Measurements from ENCODE around the gene CACNA1B.

Gene CACNA1B

DNA sequence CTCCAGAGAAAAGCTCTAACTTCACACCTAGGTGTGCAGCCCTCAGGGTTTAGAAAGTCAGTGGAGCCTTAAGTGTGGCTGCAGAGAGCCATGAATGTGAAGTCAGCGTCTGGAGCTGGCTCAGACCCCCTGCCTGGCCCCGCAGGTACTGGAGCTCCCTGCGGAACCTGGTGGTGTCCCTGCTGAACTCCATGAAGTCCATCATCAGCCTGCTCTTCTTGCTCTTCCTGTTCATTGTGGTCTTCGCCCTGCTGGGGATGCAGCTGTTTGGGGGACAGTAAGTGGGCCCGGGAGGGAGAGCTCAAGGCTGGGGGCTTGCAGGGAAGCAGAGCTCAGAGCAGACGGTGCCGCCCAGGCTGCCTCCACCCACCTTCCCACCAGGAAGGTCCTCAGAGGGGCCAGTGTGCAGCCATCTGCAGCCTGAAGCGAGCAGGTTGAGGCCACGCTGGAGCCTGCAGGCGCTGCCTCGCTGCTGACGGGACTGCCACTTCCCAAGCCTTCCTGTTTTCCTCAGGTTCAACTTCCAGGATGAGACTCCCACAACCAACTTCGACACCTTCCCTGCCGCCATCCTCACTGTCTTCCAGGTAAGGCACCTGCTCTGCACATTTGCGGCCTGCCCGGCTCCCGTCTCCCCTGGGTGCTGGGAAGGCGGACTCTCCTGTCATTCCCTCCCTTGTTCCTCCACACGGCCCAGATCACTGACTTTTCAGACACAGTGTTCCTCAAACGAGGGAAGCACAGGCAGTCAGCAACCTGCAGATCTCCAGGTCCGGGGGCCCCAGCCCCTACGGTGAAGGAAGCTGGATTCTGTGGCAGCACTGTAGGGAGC lies 108.9 kb downstream of the CACNA1B start:
- TF ChIP-seq, protein P1, sequence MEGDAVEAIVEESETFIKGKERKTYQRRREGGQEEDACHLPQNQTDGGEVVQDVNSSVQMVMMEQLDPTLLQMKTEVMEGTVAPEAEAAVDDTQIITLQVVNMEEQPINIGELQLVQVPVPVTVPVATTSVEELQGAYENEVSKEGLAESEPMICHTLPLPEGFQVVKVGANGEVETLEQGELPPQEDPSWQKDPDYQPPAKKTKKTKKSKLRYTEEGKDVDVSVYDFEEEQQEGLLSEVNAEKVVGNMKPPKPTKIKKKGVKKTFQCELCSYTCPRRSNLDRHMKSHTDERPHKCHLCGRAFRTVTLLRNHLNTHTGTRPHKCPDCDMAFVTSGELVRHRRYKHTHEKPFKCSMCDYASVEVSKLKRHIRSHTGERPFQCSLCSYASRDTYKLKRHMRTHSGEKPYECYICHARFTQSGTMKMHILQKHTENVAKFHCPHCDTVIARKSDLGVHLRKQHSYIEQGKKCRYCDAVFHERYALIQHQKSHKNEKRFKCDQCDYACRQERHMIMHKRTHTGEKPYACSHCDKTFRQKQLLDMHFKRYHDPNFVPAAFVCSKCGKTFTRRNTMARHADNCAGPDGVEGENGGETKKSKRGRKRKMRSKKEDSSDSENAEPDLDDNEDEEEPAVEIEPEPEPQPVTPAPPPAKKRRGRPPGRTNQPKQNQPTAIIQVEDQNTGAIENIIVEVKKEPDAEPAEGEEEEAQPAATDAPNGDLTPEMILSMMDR (IDR thresholded peaks at IDR 0.05; ENCODE audit: low read depth, low read length): no peak
- no peak overlapping the region for H3K4me3 ChIP-seq (replicated peaks in 1 of 2; ENCODE audit: low read depth in 2 of 2, low read length in 2 of 2)
- DNase-seq (ENCODE audit: low read depth in 2 of 2): no peak

- peak in 1 of 2 donors; percentile 14 for DNase-seq (ENCODE audit: low read depth in 2 of 2)
- TF ChIP-seq, protein P1 (IDR thresholded peaks at IDR 0.05; ENCODE audit: low read depth, low read length): no peak
- H3K4me3 ChIP-seq (replicated peaks in 1 of 2; ENCODE audit: low read depth in 2 of 2, low read length in 2 of 2): no peak overlapping the region
Measured at GRCh38 chr9:137987244-137988030, 109.9 kb downstream of the CACNA1B start.

DNA sequence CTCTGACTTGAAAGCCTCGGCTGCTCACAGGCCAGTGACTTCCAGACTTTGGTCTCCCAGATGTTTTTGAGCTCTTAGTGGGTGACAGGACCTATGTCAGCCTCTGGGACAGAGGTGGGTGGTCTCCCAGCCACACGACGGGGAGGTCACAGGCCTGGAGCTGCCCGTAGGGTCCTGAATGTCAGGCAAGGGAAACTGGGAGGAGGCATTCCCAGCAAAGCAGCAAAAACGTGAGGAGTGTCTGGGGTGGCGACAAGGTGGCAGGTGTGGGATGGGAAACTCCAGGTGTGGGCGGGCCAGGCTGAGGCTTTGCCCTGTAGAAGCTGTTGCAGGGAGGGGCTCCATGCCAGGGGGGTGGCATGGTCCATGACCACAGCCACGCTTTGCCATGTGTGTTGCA lies 110.5 kb downstream of the CACNA1B start:
- no peak for DNase-seq (ENCODE audit: low read depth in 2 of 2)
- H3K4me3 ChIP-seq (replicated peaks in 1 of 2; ENCODE audit: low read depth in 2 of 2, low read length in 2 of 2): no peak overlapping the region
- TF ChIP-seq, protein P1 (IDR thresholded peaks at IDR 0.05; ENCODE audit: low read depth, low read length): no peak

DNA sequence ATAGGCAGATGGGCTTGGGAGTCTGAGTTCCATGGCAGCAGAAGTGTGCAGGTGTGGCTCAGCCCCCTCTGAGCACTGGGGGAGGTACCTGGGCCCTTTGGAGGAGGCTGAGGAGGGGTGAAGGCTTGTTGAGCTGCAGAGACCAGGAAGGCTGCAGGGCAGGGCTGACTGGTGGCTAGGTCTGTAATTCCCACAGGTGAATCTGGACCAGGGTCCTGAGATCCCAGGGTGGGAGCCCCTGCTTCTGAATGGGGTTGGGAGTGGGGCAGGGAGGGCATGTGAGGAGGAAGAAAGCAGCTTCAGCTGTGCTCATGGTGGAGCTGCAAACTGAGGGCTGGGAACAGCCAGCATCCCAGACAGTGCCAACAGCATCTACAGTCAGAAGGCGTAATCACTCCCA lies 111.1 kb downstream of the CACNA1B start:
- TF ChIP-seq, protein P1 (IDR thresholded peaks at IDR 0.05; ENCODE audit: low read depth, low read length): no peak

GRCh38 chr9:137989156-137989555 lies 111.6 kb downstream of the CACNA1B start:
- DNase-seq (ENCODE audit: low read depth in 2 of 2): no peak
- no peak overlapping the region for H3K4me3 ChIP-seq (replicated peaks in 1 of 2; ENCODE audit: low read depth in 2 of 2, low read length in 2 of 2)
- TF ChIP-seq, protein P1 (IDR thresholded peaks at IDR 0.05; ENCODE audit: low read depth, low read length): no peak

More for the DNA sequence above, 111.1 kb downstream of the CACNA1B start:
- H3K4me3 ChIP-seq (replicated peaks in 1 of 2; ENCODE audit: low read depth in 2 of 2, low read length in 2 of 2): no peak overlapping the region
- DNase-seq (ENCODE audit: low read depth in 2 of 2): no peak

GRCh38 chr9:137989999-137990715 lies 112.6 kb downstream of the CACNA1B start:
- no peak overlapping the region for H3K4me3 ChIP-seq (replicated peaks in 1 of 2; ENCODE audit: low read depth in 2 of 2, low read length in 2 of 2)
- no peak for DNase-seq (ENCODE audit: low read depth in 2 of 2)
- TF ChIP-seq, protein P1 (IDR thresholded peaks at IDR 0.05; ENCODE audit: low read depth, low read length): no peak
